DMS 273 (cell line): ENCODE measurements around the gene LEMD2.

Source experiments
- DNase-seq: peaks from one replicate; lab custom pipeline; 2025; ENCODE audit not compliant: unreplicated experiment; lab: John Stamatoyannopoulos, UW

LEMD2 gene

GRCh38 chr6:33724102-33725023 lies 64.6 kb downstream of the LEMD2 start:
- no peak for DNase-seq

DNA sequence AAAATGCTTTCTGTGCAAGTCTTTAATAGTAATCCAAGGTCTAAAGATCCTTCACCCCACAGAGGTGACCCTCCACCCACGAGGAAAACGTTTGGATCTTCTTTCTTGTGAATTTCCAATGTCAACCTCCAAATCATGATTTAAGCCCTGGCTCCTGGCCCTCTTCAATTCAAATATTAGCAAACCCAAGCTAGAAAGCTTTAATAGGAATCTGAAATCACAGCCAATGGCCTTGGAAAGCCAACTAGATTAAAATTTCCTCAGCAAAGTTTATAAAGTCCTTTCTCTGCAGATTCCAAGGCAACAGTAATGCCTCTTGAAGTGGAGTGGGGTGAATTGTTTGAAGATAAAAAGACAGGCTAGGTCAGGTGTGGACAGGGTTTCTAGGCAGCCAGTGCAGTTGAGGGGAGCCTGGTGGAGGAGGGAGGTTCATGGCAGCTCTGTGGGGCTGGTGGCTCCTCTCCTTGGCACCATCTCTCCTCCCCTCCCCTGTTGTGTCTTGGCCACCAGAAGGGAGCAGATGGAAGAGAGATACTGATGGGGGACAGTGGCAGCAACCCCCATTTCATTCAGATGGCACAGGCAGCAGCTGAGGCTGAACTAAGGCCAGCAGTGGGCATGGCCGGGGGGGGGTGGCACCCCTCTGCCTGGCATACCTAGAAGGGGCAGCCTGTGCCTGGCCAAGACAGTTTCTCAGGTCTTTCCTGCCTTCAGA lies 65.4 kb downstream of the LEMD2 start:
- no peak for DNase-seq

- no peak for DNase-seq
Measured at GRCh38 chr6:33722103-33722623, 66.8 kb downstream of the LEMD2 start.

GRCh38 chr6:33721508-33721907 lies 67.4 kb downstream of the LEMD2 start:
- DNase-seq, result no peak
